Stimulated activated CD8-positive, alpha-beta memory T cell treated with anti-CD3 and anti-CD28 coated beads, Interleukin-7, amount 100 ng/mL, for 4 hours (primary cell): ENCODE results near the gene ICAM3.
A peak's percentile ranks its signal among the peaks of the same experiment; 100 is the strongest.

ENCODE experiments used
- DNase-seq, 2 donors: peaks; one replicate each; pipeline ENCODE4 v3.0.0-alpha.2; 2020; ENCODE audit warnings: low read depth in 2 of 2

ICAM3 gene

GRCh38 chr19:10291554-10292205, 47.7 kb downstream of the ICAM3 start:
- DNase-seq = no peak

GRCh38 chr19:10290876-10291553, 48.4 kb downstream of the ICAM3 start:
- peak in 1 of 2 donors; percentile 60 for DNase-seq

- DNase-seq = no peak
These were observed 49.0 kb downstream of the ICAM3 start for GRCh38 chr19:10290357-10290875.

GRCh38 chr19:10289836-10290356, 49.5 kb downstream of the ICAM3 start, which contains the start of gene ICAM5:
Gene ICAM5 (plus strand): TSS chr19:10289952. CDS start chr19:10290044, 92 bp downstream.
- DNase-seq = peak; percentile 61 to 74

GRCh38 chr19:10289167-10289835, 50.1 kb downstream of the ICAM3 start:
- peak; percentile 46 to 59 for DNase-seq

GRCh38 chr19:10288662-10289166, 50.7 kb downstream of the ICAM3 start:
- DNase-seq = no peak

- no peak for DNase-seq
These were observed 52.4 kb downstream of the ICAM3 start, which contains the start of gene ICAM4 for GRCh38 chr19:10286803-10287737. Gene ICAM4 (plus strand): TSS chr19:10286955. CDS start chr19:10287013, 58 bp downstream.

- DNase-seq = no peak
These were observed 54.0 kb downstream of the ICAM3 start for GRCh38 chr19:10285393-10285792.

GRCh38 chr19:10284960-10285278, 54.5 kb downstream of the ICAM3 start:
- DNase-seq = no peak

GRCh38 chr19:10284065-10284959, 55.1 kb downstream of the ICAM3 start:
- DNase-seq = no peak
